DOHH2 (cell line): Measurements from ENCODE around the gene PGF.

Source experiments
- H3F3A ChIP-seq: fragments of 200-600 bp; sonication (generic), shearing (Covaris generic); 2 replicates; pipeline ENCODE4 v1.6.0; 2016; ENCODE audit warnings: antibody characterized with exemption, mild to moderate bottlenecking; ENCODE audit not compliant: control insufficient read depth, insufficient read depth
- H3K27ac ChIP-seq: fragments of 200-600 bp; sonication (generic); 2 replicates; pipeline ENCODE4 v1.5.1; 2014; ENCODE audit warnings: low read depth, mild to moderate bottlenecking, low read length, moderate library complexity
- H3K27me3 ChIP-seq: fragments of 200-600 bp; sonication (generic); 2 replicates; pipeline ENCODE4 v1.6.1; 2014; ENCODE audit warnings: mild to moderate bottlenecking, low read length, mixed read lengths; ENCODE audit not compliant: control insufficient read depth
- H3K36me3 ChIP-seq: fragments of 200-600 bp; sonication (generic); 2 replicates; pipeline ENCODE4 v1.6.1; 2014; ENCODE audit warnings: mild to moderate bottlenecking, low read length, moderate library complexity, mixed read lengths; ENCODE audit not compliant: control insufficient read depth
- H3K4me1 ChIP-seq: fragments of 200-600 bp; sonication (generic); 2 replicates; pipeline ENCODE4 v1.6.1; 2014; ENCODE audit warnings: mild to moderate bottlenecking, low read length, mixed read lengths; ENCODE audit not compliant: control insufficient read depth
- H3K4me2 ChIP-seq: fragments of 200-600 bp; sonication (generic); 2 replicates; pipeline ENCODE4 v1.6.0; 2014; ENCODE audit warnings: mild to moderate bottlenecking, low read length, moderate library complexity
- H3K4me3 ChIP-seq: fragments of 200-600 bp; sonication (generic); 2 replicates; pipeline ENCODE4 v1.5.1; 2014; ENCODE audit warnings: mild to moderate bottlenecking, low read length, mixed read lengths
- H3K79me2 ChIP-seq: fragments of 200-600 bp; sonication (generic); 2 replicates; pipeline ENCODE4 v1.6.1; 2014; ENCODE audit warnings: mild to moderate bottlenecking, low read length, mixed read lengths; ENCODE audit not compliant: control insufficient read depth
- H3K9me2 ChIP-seq: fragments of 200-600 bp; sonication (generic); replicated peaks from 2 replicates; pipeline ENCODE4 v1.6.1; 2014; ENCODE audit warnings: mild to moderate bottlenecking, low read length, mixed read lengths; ENCODE audit not compliant: control insufficient read depth
- H3K9me3 ChIP-seq: fragments of 200-600 bp; sonication (generic); 2 replicates; pipeline ENCODE4 v1.6.1; 2014; ENCODE audit warnings: antibody characterized with exemption, low read length, mixed read lengths; ENCODE audit not compliant: control insufficient read depth, insufficient read depth
- H4K20me1 ChIP-seq: fragments of 200-600 bp; sonication (generic); 2 replicates; pipeline ENCODE4 v1.6.0; 2014; ENCODE audit warnings: low read depth, mild to moderate bottlenecking, antibody characterized with exemption, low read length, moderate library complexity; ENCODE audit not compliant: control insufficient read depth, insufficient read depth
- CTCF ChIP-seq: fragments of 200-600 bp; sonication (generic); IDR thresholded peaks from one replicate; pipeline ENCODE4 v1.5.1; 2014; ENCODE audit warnings: antibody characterized with exemption, mild to moderate bottlenecking, low read depth, low read length; ENCODE audit not compliant: poor library complexity, severe bottlenecking
- EZH2phosphoT487 ChIP-seq: fragments of 200-600 bp; sonication (generic); IDR thresholded peaks from 2 replicates; pipeline ENCODE4 v1.6.1; 2017; ENCODE audit warnings: borderline replicate concordance, mild to moderate bottlenecking, antibody characterized with exemption, low read length, moderate library complexity, mixed read lengths

The PGF gene

GRCh38 chr14:74917646-74918081, 37.7 kb downstream of the PGF start:
- H3K9me2 ChIP-seq: no peaks in the 10 kb centered on the region
- H3K4me3 ChIP-seq: no peak overlapping the region
- no peaks in the 10 kb centered on the region for H3F3A ChIP-seq
- no peaks in the 10 kb centered on the region for H3K27me3 ChIP-seq
- no peaks in the 10 kb centered on the region for H3K9me3 ChIP-seq
- no peak for TF ChIP-seq EZH2phosphoT487
- TF ChIP-seq CTCF: no peak
- H3K27ac ChIP-seq: no peak overlapping the region
- no peaks in the 10 kb centered on the region for H4K20me1 ChIP-seq
- no peaks in the 10 kb centered on the region for H3K36me3 ChIP-seq
- peaks cover 5% of the 10 kb centered on the region for H3K4me1 ChIP-seq
- no peaks in the 10 kb centered on the region for H3K79me2 ChIP-seq
- no peak overlapping the region for H3K4me2 ChIP-seq

DNA sequence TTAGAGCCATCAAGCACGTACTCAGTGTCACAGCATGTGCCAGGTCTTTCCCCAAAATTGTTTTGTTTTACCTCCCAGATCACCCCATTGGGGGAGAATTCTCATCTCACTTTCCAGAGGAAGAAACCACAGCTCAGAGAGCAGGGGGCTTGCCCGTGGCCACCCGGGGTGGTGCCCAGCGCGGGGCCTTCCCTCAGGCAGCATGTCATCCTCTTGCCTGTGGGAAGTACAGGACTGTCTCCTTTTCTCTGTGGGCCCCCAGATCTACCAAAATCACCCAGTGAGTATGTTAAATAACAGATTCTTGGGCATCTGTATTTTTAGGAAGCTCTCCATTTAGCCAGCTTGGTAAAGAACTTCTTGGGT, 38.2 kb downstream of the PGF start:
- TF ChIP-seq CTCF (no peak), EZH2phosphoT487 (no peak)
- Histone ChIP-seq H3K36me3 (no peaks in the 10 kb centered on the region), H3K9me3 (no peaks in the 10 kb centered on the region), H3K27me3 (no peaks in the 10 kb centered on the region), H3K4me2 (no peak overlapping the region), H3K4me3 (no peak overlapping the region), H4K20me1 (no peaks in the 10 kb centered on the region), H3K79me2 (no peaks in the 10 kb centered on the region), H3K4me1 (no peaks in the 10 kb centered on the region), H3K9me2 (no peaks in the 10 kb centered on the region), H3F3A (no peaks in the 10 kb centered on the region), H3K27ac (no peak overlapping the region)

DNA sequence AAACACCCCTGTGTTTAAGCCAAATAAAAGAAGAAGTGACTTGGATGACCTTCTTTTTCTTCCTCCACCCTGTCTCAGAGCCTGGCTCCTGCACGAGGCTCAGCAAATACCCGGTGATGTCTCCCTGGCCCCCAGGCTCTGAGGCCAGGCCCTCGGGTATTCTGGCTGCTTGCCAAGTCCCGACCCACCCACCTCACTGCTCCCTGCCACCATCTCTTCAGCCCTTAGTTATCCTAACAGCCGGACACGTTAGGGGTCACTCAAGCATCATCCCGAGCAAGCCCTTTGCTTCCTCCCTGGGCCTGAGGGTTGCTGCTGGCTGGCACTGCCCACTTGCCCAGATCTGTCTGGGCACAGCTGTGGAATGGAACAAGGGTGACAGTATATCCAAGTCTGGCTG, 39.6 kb downstream of the PGF start:
- H4K20me1 ChIP-seq: no peaks in the 10 kb centered on the region
- H3K4me2 ChIP-seq: no peak overlapping the region
- no peak overlapping the region for H3K27ac ChIP-seq

More for the DNA sequence above, 39.6 kb downstream of the PGF start:
- Histone ChIP-seq H3K4me3 (no peak overlapping the region), H3K9me2 (no peaks in the 10 kb centered on the region), H3F3A (no peaks in the 10 kb centered on the region), H3K9me3 (no peaks in the 10 kb centered on the region), H3K4me1 (no peaks in the 10 kb centered on the region), H3K27me3 (no peaks in the 10 kb centered on the region), H3K79me2 (no peaks in the 10 kb centered on the region), H3K36me3 (no peaks in the 10 kb centered on the region)
- TF ChIP-seq EZH2phosphoT487: no peak
- no peak for TF ChIP-seq CTCF
